HG02571 (cell line): ENCODE results near the gene GPR22.

Source experiments
- ATAC-seq: cut with Tn5 transposase; IDR thresholded peaks from one replicate; pipeline ENCODE4 v1.9.1; 2021; ENCODE audit warnings: mild to moderate bottlenecking, moderate library complexity; ENCODE audit not compliant: unreplicated experiment

Gene GPR22

DNA sequence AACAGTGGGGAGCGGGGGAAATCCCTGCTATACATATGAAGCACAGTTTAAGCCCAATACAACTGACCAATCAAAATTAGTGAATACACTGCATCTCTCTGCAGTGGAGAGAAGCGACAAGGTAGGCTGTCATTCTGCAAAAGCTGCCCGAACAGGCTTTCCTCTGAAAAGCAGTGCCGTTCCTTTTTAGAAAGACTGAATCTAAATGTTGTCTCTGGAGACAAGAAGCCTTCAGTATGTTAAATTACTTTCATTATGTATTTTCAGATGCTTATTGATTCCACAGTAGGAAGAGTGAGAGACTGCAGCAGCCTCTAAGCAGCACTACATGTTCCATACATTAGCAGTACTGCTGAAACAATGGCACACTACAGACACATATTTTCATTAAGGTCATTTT is at the start of gene GPR22:
GPR22 (plus strand) TSS at position 129 of the 400 bp plus-strand sequence. CDS start 4,004 bp downstream, outside the sequence.
- no peak for ATAC-seq

DNA sequence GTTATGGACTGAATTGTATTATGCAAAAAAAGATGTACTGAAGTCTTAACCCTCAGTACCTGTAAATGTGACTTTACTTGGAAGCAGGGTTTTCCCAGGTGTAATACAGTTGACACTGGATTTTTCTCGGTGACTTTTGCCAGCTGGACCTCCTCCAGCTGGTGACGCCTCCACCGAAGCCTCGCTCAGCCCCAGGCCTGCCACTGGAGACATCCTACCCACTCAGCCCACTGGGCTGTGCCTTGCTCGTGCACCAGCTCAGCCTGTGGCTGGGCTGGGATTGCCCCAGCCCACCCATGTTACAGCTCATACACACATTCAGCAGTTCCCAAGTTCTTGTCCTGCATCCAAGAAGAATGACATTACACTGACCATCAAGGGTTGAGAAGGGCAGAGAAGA is 42.4 kb upstream of the GPR22 start:
- no peak for ATAC-seq

GRCh38 chr7:107428642-107429041 is 41.2 kb upstream of the GPR22 start:
- ATAC-seq: no peak

DNA sequence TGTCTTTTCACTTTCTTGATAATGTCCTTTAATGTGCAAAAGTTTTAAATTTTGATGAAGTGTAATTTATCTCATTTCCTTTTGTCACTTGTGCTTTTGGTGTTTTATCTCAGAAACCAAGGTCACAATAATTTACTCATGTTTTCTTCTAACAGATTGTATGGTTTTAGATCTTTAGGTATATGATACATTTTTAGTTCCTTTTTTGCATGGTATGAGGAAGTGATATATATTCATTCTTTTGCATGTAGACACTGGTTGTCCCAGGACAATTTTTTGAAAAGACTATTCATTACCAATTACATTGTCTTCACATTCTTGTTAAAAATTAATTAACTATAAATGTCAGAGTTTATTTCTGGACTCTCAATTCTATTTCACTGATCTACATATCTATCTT is 39.8 kb upstream of the GPR22 start:
- no peak for ATAC-seq

DNA sequence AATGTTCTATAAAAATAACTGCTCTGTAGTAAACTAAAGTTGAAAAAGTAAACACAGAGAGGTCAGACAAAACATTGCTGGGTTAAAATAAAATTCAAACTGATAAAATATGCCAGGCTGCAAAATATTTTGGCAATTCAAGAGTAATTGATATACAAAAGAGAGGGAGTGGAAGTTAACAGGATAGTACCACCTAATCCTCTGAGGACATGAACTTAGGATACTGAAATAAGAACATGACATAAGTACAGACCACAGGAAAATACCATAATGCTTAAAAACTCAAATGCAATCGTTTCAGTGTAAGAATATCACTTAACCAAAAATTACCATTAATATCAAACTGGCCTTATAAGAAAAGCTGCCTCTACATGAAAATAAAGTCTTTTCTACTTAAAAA is 37.6 kb upstream of the GPR22 start:
- no peak for ATAC-seq

- no peak for ATAC-seq
Measured at GRCh38 chr7:107435749-107436148, 34.1 kb upstream of the GPR22 start.

DNA sequence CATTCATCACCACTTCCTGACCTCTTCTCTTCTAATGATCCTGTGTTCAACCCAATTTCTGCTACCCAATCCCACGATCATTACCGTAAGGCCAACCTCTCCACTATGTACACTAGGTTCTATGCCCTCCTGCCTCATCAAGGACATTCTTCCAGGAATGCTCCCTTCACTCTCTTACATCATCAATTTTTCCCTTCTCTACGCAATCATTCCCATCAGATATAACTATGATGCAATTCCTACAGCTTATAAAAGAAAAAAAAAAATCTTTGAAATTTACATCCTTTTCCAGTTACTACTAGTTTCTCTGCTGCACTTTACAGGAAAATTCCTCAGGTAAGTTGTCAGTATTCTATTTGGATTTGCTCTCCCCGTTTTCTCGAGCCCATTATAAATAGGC is 30.8 kb upstream of the GPR22 start:
- ATAC-seq: no peak

- no peak for ATAC-seq
Measured at GRCh38 chr7:107441581-107442422, 28.1 kb upstream of the GPR22 start.

DNA sequence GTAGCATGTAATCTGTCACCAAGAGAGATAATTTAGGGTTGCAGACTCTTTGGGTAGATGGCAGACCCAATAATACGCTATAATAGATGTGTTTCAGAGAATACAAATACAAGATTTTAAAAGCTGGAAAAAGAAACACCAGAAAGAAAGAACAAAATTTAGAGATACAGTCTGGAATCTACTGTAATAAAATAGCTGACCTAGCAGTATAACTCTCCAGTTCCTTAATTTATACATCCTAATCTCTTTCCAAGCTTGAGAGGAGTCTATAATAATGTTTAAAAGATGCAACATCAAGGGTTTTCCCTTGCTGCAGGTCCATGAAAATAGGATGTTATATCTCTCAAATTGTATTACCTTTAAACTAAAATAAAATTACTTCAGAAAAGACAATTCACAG is 27.2 kb upstream of the GPR22 start:
- no peak for ATAC-seq

GRCh38 chr7:107446531-107446930 is 23.3 kb upstream of the GPR22 start:
- ATAC-seq: no peak

DNA sequence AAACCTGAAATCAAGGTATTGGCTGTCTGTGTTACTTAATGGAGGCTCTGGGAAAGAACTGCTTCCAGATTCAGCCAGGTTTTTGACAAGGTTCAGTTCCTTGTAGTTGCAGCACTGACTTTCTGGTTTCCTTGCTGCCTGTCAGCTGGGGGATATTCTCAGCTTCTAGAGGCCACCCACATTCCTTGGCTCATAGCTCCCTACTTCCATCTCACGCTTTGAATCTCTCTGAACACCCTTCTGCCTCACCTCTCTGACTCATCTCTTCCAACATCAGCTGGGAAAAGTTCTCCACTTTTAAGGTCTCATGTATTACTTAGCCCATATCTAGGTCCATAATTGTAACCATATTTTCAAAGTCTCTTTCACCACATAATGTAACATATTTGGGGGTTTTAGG is 22.9 kb upstream of the GPR22 start:
- ATAC-seq: no peak

DNA sequence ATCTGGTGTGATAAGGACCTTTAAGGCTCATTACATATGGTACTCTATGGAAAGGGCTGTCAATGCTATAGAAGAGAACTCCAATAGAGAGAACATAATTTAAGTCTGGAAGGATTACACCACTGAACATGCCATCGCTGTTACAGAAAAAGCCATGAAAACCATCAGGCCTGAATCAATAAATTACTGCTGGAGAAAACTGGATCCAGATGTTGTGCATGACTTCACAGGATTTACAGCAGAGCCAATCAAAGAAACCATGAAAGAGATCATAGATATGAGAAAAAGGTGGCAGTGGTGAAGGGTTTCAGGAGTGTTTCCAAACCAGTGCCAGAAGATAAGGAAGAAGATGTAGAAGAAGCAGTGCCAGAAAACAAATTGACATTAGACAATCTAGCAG is 18.9 kb upstream of the GPR22 start:
- ATAC-seq: no peak

- no peak for ATAC-seq
Measured at GRCh38 chr7:107453388-107453787, 16.5 kb upstream of the GPR22 start.

DNA sequence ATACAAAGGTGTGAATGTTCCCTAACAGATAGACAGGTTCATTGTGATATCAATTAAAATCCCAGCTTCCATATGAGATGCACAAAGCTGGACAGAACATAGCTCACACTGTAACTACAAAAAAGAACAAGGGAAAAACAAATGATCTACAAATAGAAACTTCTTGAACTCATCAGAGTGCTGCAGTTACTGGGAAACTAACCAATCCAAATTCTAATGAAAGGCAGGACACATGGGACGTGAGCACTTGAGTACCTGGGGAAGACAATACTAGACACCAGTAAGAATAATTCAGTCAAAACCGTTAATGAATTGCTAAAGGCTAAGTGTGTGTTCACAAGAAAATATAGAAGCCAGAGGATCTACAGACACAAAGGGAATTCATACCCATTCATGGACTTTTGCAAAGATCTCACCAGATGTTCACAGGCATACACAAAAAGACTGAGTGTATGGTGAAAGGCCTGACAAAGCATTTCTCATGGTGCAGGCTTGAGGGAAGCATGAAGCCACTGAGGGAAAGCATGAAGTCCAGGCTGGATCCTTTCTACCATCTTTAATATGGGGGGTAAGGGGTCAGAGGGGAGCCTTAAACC is 7.8 kb upstream of the GPR22 start:
- no peak for ATAC-seq

GRCh38 chr7:107463139-107464078 is 6.4 kb upstream of the GPR22 start:
- no peak for ATAC-seq

DNA sequence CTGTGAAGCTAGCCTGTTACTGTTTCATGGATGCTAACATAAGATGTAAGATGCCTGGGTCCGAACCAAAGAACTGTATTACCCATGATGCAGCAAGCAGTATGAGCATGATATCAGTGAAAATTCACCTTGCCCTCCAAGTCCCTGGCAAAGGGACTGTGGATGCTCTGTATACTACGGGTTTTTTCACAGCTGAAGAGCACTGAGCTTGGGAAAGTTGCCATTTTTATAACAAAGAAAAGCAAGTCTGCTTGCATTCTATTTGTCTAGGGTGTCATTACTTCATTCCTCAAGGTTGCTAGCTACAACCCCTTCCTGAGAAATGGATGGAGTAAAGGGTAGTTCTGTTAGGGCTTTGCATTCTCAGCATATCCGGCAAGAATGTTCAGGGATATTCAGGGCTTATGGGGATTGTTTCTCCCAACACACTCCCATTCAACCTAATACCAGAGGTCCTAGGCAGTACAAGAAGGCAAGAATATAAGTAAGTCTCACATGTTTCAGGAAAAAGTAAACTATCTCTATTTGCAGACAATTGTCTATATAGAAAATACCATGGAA is 5.1 kb upstream of the GPR22 start:
- ATAC-seq: no peak

DNA sequence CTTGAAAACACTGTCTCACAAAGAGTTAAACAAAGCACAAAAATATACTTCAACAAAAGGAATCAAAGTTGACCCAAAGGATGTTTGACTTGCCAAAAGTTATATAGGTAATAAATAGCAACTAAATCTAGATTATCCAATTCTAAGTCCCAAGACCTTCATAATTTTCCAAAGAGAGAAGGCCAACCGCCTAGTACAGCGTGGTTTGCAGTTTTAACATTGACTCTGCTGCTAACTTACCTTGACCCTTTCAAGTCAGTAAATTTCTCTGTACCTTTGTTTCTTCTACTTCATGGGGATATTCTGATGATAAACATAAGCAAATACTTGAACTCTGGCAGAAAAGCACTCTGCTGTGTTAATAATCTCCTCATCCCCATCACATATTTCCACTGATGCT is 1.9 kb upstream of the GPR22 start:
- ATAC-seq: no peak

DNA sequence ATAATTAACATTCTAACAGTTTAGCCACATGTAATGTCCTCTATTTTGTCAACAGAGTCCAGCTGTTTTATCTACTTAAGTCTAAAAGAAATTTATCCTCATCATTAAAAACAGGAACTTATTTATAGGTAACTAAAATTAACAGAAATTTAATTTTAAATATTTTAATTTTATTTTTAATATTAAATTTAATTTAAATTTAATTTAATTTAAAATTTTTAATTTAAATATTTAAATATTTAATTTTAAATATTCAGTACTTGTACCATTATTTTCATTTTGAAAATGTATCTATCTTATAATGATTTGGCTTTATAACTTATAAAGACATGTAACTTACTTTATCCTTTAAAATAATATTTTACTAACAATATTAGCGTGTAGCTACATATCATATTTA is 1.0 kb upstream of the GPR22 start:
- no peak for ATAC-seq

DNA sequence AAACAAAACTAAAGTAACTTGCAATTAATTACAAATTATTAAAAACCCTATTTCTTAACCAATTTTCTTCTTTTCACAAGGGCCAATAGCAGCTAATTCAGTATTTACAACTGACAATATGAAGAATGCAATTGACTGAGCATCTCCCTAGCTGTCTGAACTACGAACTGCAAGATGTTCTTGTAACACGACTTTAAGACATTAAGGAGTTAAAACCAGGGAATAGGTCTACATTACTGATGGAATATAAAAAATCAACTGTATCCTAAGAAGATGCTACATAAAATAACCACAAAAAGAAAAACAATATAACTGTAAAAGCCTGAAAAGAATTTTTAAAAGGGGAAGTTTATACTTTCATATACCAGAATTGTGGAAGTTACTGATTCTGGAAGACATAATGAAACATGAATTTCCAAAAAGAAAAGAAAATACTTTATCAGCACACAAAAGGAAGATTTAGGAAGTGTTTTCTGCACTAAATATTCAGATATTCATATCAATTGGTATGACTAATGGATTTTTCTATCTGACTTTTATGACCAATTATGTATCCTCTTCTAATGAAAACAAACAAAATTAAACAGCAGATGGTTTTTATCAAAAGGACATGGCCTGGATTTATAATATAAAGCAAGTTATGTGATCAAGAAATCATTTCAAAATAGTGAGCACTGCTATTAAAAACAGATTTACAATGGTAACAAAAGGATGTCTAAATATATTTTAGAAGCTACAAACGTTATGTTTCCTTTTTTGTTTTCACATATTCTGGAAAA is 1.6 kb downstream of the GPR22 start:
- ATAC-seq: no peak

DNA sequence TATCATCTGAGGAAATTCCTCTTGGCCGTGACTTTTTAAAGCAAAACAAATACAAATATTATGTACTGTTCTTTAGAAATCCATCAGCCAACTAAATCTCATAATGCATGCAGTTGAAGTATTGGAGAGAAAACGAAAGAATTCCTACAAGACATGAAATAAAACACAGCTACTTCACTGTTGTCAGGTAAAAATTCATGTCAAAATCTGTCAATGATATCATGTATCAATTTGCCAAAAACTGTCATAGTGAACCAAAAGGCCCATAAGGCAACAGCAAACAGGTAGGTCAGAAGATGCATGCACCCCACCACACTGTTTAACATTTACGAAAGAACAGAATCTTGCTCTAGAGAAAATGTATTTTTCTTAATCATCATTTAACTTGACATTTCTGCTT is 2.3 kb downstream of the GPR22 start:
- no peak for ATAC-seq
